H9 (cell line): ENCODE measurements around the gene KANSL3. TPM values are rescaled to one million over a fixed set of nuclear protein-coding genes. Genes with fewer than 3 reads are reported as not detected.

Source experiments
- DNase-seq: peaks from one replicate; pipeline ENCODE4 v3.0.0-alpha.2; 2017
- H2AFZ ChIP-seq: one replicate; pipeline ENCODE4 v1.6.1; 2013; ENCODE audit warnings: mild to moderate bottlenecking, low read length, control low read depth, moderate library complexity
- H2AK5ac ChIP-seq: 2 replicates; pipeline ENCODE4 v1.6.1; 2013; ENCODE audit warnings: low read length, control low read depth, mixed read lengths; ENCODE audit not compliant: insufficient read length
- H2BK120ac ChIP-seq: one replicate; pipeline ENCODE4 v1.6.1; 2013; ENCODE audit warnings: low read depth, mild to moderate bottlenecking, low read length, control low read depth, inconsistent platforms; ENCODE audit not compliant: poor library complexity, severe bottlenecking
- H2BK12ac ChIP-seq: 2 replicates; pipeline ENCODE4 v1.6.1; 2013; ENCODE audit warnings: low read length, control low read depth, mixed read lengths, low read depth; ENCODE audit not compliant: insufficient read length
- H2BK15ac ChIP-seq: 2 replicates; pipeline ENCODE4 v1.6.1; 2013; ENCODE audit warnings: low read depth, low read length, control low read depth
- H2BK20ac ChIP-seq: one replicate; pipeline ENCODE4 v1.6.1; 2013; ENCODE audit warnings: low read depth, mild to moderate bottlenecking, low read length, control low read depth, inconsistent platforms; ENCODE audit not compliant: poor library complexity, severe bottlenecking
- H2BK5ac ChIP-seq: 2 replicates; pipeline ENCODE4 v1.6.1; 2013; ENCODE audit warnings: low read length, control low read depth, mixed read lengths; ENCODE audit not compliant: insufficient read length
- H3K14ac ChIP-seq: 2 replicates; pipeline ENCODE4 v1.6.1; 2013; ENCODE audit warnings: low read length, control low read depth; ENCODE audit not compliant: insufficient read depth
- H3K18ac ChIP-seq: 2 replicates; pipeline ENCODE4 v1.6.1; 2013; ENCODE audit warnings: low read depth, mild to moderate bottlenecking, mixed read lengths, low read length, control low read depth; ENCODE audit not compliant: insufficient read length
- H3K23ac ChIP-seq: 2 replicates; pipeline ENCODE4 v1.6.1; 2013; ENCODE audit warnings: low read length, control low read depth, mixed read lengths, low read depth; ENCODE audit not compliant: insufficient read length
- H3K23me2 ChIP-seq: 2 replicates; pipeline ENCODE4 v1.6.1; 2013; ENCODE audit warnings: low read depth, mild to moderate bottlenecking, mixed read lengths, low read length, control low read depth; ENCODE audit not compliant: insufficient read length, poor library complexity, severe bottlenecking
- H3K27ac ChIP-seq: 2 replicates; pipeline ENCODE4 v1.5.1; 2013; ENCODE audit warnings: low read length, control low read depth, mixed read lengths, low read depth; ENCODE audit not compliant: insufficient read length
- H3K27me3 ChIP-seq: 2 replicates; pipeline ENCODE4 v1.6.1; 2013; ENCODE audit warnings: low read length, control low read depth, inconsistent platforms; ENCODE audit not compliant: insufficient read depth
- H3K4ac ChIP-seq: 2 replicates; pipeline ENCODE4 v1.6.1; 2013; ENCODE audit warnings: low read depth, mild to moderate bottlenecking, control low read depth, inconsistent platforms, low read length, moderate library complexity
- H3K4me1 ChIP-seq: 2 replicates; pipeline ENCODE4 v1.6.1; 2013; ENCODE audit warnings: low read length, control low read depth, inconsistent platforms; ENCODE audit not compliant: insufficient read depth
- H3K4me2 ChIP-seq: 2 replicates; pipeline ENCODE4 v1.6.1; 2013; ENCODE audit warnings: low read length, control low read depth, mixed read lengths; ENCODE audit not compliant: insufficient read length, insufficient read depth
- H3K56ac ChIP-seq: 2 replicates; pipeline ENCODE4 v1.6.1; 2013; ENCODE audit warnings: low read depth, mild to moderate bottlenecking, mixed read lengths, low read length, control low read depth; ENCODE audit not compliant: insufficient read length
- H3K79me1 ChIP-seq: 2 replicates; pipeline ENCODE4 v1.6.1; 2013; ENCODE audit warnings: low read depth, mild to moderate bottlenecking, moderate library complexity, low read length, control low read depth, inconsistent platforms; ENCODE audit not compliant: insufficient read depth, poor library complexity, severe bottlenecking
- H3K79me2 ChIP-seq: 2 replicates; pipeline ENCODE4 v1.6.1; 2013; ENCODE audit warnings: low read length, control low read depth, inconsistent platforms; ENCODE audit not compliant: insufficient read depth
- H3K9ac ChIP-seq: 2 replicates; pipeline ENCODE4 v1.6.1; 2013; ENCODE audit warnings: low read length, control low read depth, mixed read lengths; ENCODE audit not compliant: insufficient read length; ENCODE audit errors: extremely low read depth
- H3K9me3 ChIP-seq: one replicate; pipeline ENCODE4 v1.6.1; 2013; ENCODE audit warnings: low read depth, low read length, inconsistent platforms; ENCODE audit not compliant: control insufficient read depth
- H3T11ph ChIP-seq: one replicate; pipeline ENCODE4 v1.6.1; 2013; ENCODE audit warnings: mild to moderate bottlenecking, low read length, control low read depth, inconsistent platforms
- H4K20me1 ChIP-seq: one replicate; pipeline ENCODE4 v1.6.1; 2013; ENCODE audit not compliant: control insufficient read depth, insufficient read length, insufficient read depth
- H4K5ac ChIP-seq: 2 replicates; pipeline ENCODE4 v1.6.1; 2013; ENCODE audit warnings: low read depth, mild to moderate bottlenecking, mixed read lengths, low read length, control low read depth; ENCODE audit not compliant: insufficient read length
- H4K8ac ChIP-seq: replicated peaks from 2 replicates; pipeline ENCODE4 v1.6.1; 2013; ENCODE audit warnings: low read length, control low read depth, mixed read lengths, low read depth; ENCODE audit not compliant: insufficient read length
- H4K91ac ChIP-seq: 2 replicates; pipeline ENCODE4 v1.6.1; 2013; ENCODE audit warnings: low read depth, mild to moderate bottlenecking, moderate library complexity, mixed read lengths, low read length, control low read depth; ENCODE audit not compliant: insufficient read length
- H3K27ac Mint-ChIP-seq, 3 experiments: 2 replicates in 2 of 3; 3 replicates in 1 of 3; pipeline ENCODE4 v1.8.0; 2020 to 2021; ENCODE audit warnings: mixed read lengths in 3 of 3, mild to moderate bottlenecking in 1 of 3, moderate library complexity in 1 of 3
- H3K27me3 Mint-ChIP-seq: 2 replicates; pipeline ENCODE4 v1.8.0; 2021; ENCODE audit warnings: low read depth, mild to moderate bottlenecking, moderate library complexity, mixed read lengths
- H3K36me3 Mint-ChIP-seq, 3 experiments: 2 replicates in 2 of 3; 3 replicates in 1 of 3; pipeline ENCODE4 v1.8.0; 2020 to 2021; ENCODE audit warnings: low read depth in 3 of 3, mixed read lengths in 3 of 3; ENCODE audit not compliant: insufficient read depth in 1 of 3
- H3K4me1 Mint-ChIP-seq, 2 experiments: 2 replicates each; pipeline ENCODE4 v1.8.0; 2020; ENCODE audit warnings: mixed read lengths in 2 of 2
- H3K4me3 Mint-ChIP-seq, 2 experiments: 2 replicates in 1 of 2; 3 replicates in 1 of 2; pipeline ENCODE4 v1.8.0; 2020 to 2021; ENCODE audit warnings: mild to moderate bottlenecking in 2 of 2, mixed read lengths in 2 of 2, moderate library complexity in 1 of 2
- H3K9me3 Mint-ChIP-seq, 2 experiments: 2 replicates in 1 of 2; 3 replicates in 1 of 2; pipeline ENCODE4 v1.8.0; 2020; ENCODE audit warnings: mild to moderate bottlenecking in 2 of 2, mixed read lengths in 2 of 2, moderate library complexity in 1 of 2
- WGBS: extraction: QIAGEN DNeasy Blood & Tissue Kit; methylation state at CpG from one replicate; pipeline ENCODE4 v1.1.7; 2013; ENCODE audit warnings: missing lambda C conversion rate, low lambda C conversion rate, mixed read lengths; ENCODE audit not compliant: insufficient read length; ENCODE audit errors: extremely low coverage; 5-methylcytosine and 5-hydroxymethylcytosine counted together
- total RNA-seq: library from RNA; stranded (reverse); gene quantifications from 2 replicates; pipeline ENCODE4 v1.2.1, GENCODE V29; 2021
- TF ChIP-seq, protein P1 (sequence below): fragments of 200-600 bp; sonication (generic); conservative IDR thresholded peaks from 3 replicates; pipeline ENCODE4 v1.8.0; 2021; ENCODE audit warnings: antibody characterized with exemption, mild to moderate bottlenecking

The KANSL3 gene
- total RNA-seq, 1 experiment from 2014 or later = 35.7 TPM

DNA sequence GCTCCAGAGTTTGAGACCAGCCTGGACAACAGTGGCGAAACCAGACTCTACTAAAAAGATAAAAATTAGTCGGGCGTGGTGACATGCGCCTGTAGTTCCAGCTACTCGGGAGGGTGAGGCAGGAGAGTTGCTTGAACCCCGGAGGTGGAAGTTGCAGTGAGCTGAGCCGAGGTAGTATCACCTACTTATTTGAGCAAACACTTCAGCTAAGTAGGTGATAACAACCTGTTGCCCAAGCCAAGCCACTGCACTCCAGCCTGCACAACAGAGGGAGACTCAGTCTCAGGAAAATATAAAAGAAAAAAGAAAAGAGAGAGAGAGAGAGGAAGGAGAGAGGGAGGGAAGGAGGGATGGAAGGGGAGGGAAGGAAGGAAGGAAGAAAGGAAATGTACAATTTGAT, 25.7 kb upstream of the KANSL3 start:
- H2BK12ac ChIP-seq = no peak overlapping the region
- no CpG with 5 or more reads among the region's 7 CpGs for WGBS
- Mint-ChIP-seq H3K4me3 (no peak overlapping the region), H3K4me1 (no peaks in the 10 kb centered on the region; a peak in 2 of 4 replicates), H3K27me3 (no peaks in the 10 kb centered on the region; the same call in 1 of the 2 replicates), H3K27ac (no peak overlapping the region), H3K36me3 (peaks cover 0 to 2% (median 1%) of the 10 kb centered on the region in 3 experiments; a peak in 2 of 7 replicates), H3K9me3 (peaks cover 4 to 15% of the 10 kb centered on the region in 2 experiments; a peak in 4 of 5 replicates)
- no peaks in the 10 kb centered on the region for H3K79me2 ChIP-seq
- H2BK15ac ChIP-seq = no peak overlapping the region
- H3K9me3 ChIP-seq = no peaks in the 10 kb centered on the region
- H3K14ac ChIP-seq = no peak overlapping the region
- no peak overlapping the region for H2AFZ ChIP-seq
- no peak overlapping the region for H3K9ac ChIP-seq
- H3K23ac ChIP-seq = no peak overlapping the region
- no peak overlapping the region for H3K56ac ChIP-seq
- H3K27me3 ChIP-seq = no peaks in the 10 kb centered on the region
- no peak overlapping the region for H2AK5ac ChIP-seq
- no peak overlapping the region for H2BK5ac ChIP-seq
- H3K27ac ChIP-seq = no peak overlapping the region
- H2BK20ac ChIP-seq = no peak overlapping the region
- no peak overlapping the region for H4K5ac ChIP-seq
- H4K91ac ChIP-seq = no peak overlapping the region
- no peak overlapping the region for H3T11ph ChIP-seq
- no peak for DNase-seq
- H4K8ac ChIP-seq = no peak overlapping the region
- TF ChIP-seq, protein P1, sequence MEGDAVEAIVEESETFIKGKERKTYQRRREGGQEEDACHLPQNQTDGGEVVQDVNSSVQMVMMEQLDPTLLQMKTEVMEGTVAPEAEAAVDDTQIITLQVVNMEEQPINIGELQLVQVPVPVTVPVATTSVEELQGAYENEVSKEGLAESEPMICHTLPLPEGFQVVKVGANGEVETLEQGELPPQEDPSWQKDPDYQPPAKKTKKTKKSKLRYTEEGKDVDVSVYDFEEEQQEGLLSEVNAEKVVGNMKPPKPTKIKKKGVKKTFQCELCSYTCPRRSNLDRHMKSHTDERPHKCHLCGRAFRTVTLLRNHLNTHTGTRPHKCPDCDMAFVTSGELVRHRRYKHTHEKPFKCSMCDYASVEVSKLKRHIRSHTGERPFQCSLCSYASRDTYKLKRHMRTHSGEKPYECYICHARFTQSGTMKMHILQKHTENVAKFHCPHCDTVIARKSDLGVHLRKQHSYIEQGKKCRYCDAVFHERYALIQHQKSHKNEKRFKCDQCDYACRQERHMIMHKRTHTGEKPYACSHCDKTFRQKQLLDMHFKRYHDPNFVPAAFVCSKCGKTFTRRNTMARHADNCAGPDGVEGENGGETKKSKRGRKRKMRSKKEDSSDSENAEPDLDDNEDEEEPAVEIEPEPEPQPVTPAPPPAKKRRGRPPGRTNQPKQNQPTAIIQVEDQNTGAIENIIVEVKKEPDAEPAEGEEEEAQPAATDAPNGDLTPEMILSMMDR = no peak
- no peak overlapping the region for H2BK120ac ChIP-seq
- no peak overlapping the region for H3K18ac ChIP-seq
- H3K23me2 ChIP-seq = no peaks in the 10 kb centered on the region
- no peak overlapping the region for H3K4me2 ChIP-seq
- no peaks in the 10 kb centered on the region for H4K20me1 ChIP-seq
- H3K79me1 ChIP-seq = no peaks in the 10 kb centered on the region
- H3K4ac ChIP-seq = no peak overlapping the region
- no peaks in the 10 kb centered on the region for H3K4me1 ChIP-seq
